Cardiac fibroblast (primary cell): ENCODE results near the gene PDS5B.

Source experiments
- DNase-seq, 2 donors: peaks; one replicate each; pipeline versions ENCODE4 v3.0.0 to v3.0.0-alpha.2; 2010; ENCODE audit warnings: low read depth in 2 of 2
- H3K4me3 ChIP-seq, 2 donors: replicated peaks in 1 of 2; 1 replicate in 1 of 2; 2 replicates in 1 of 2; pipeline ENCODE4 v1.5.1; 2011; ENCODE audit warnings: low read depth in 2 of 2, low read length in 2 of 2, mild to moderate bottlenecking in 2 of 2, moderate library complexity in 1 of 2
- TF ChIP-seq, protein P1 (sequence below): IDR thresholded peaks from one replicate; pipeline ENCODE4 v1.5.1; 2011; ENCODE audit warnings: low read depth, mild to moderate bottlenecking, low read length, inconsistent platforms

PDS5B gene

DNA sequence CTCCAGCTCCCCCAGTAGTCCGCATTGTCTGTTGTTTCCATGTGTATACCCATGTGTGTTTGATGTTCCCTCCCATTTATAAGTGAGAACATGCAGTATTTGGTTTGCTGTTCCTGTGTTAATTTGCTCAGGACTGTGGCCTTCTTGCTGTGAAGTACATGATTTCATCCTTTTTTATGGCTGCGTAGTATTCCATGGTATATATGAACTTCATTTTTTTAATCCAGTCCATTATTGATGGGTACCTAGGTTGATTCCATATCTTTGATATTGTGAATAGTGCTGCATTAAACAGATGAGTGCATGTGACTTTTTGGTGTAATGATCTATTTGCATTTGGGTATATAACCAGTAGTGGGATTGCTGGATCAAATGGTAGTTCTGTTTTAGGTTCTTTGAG lies 175.2 kb downstream of the PDS5B start:
- DNase-seq, result no peak
- no peak overlapping the region for H3K4me3 ChIP-seq
- TF ChIP-seq, protein P1, sequence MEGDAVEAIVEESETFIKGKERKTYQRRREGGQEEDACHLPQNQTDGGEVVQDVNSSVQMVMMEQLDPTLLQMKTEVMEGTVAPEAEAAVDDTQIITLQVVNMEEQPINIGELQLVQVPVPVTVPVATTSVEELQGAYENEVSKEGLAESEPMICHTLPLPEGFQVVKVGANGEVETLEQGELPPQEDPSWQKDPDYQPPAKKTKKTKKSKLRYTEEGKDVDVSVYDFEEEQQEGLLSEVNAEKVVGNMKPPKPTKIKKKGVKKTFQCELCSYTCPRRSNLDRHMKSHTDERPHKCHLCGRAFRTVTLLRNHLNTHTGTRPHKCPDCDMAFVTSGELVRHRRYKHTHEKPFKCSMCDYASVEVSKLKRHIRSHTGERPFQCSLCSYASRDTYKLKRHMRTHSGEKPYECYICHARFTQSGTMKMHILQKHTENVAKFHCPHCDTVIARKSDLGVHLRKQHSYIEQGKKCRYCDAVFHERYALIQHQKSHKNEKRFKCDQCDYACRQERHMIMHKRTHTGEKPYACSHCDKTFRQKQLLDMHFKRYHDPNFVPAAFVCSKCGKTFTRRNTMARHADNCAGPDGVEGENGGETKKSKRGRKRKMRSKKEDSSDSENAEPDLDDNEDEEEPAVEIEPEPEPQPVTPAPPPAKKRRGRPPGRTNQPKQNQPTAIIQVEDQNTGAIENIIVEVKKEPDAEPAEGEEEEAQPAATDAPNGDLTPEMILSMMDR, result no peak

DNA sequence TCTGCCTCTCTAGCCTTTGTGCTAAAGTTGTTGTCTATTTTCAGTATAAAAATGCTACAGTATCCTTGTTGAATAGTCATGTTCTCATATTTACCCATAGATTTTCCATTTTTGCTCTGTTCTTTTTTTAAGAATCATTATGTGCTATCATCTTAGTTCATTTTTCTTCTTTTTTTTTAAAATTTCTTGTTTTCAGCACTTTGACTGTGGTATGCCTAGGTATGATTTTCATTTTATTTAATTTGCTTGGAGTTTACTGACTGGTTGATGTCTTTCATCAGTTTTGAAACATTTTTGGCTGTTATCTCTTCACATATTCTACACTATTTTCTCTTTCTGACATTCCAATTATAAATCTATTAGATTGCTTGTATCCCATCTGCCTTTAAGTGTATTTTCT lies 192.9 kb downstream of the PDS5B start:
- TF ChIP-seq, protein P1, result no peak
- H3K4me3 ChIP-seq, result no peak overlapping the region
- no peak for DNase-seq

DNA sequence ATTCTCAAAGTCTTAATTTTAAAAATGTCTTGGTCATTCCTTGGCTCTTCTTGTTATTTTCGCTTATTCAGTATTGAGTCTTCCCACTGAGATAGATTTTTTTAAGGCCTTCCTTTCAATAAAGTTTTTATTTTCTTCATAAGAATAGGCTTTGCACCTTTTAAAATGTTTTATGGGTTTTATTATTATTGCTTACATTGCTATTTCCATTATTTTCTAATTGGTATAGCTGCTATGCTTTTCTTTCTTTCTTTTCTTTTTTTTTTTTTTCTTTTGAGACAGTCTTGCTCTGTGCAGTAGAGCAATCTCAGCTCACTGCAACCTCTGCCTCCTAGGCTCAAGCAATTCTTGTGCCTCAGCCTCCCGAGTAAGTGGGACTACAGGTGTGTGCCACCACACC lies 195.7 kb downstream of the PDS5B start:
- H3K4me3 ChIP-seq, result no peak overlapping the region
- TF ChIP-seq, protein P1, result no peak

DNA sequence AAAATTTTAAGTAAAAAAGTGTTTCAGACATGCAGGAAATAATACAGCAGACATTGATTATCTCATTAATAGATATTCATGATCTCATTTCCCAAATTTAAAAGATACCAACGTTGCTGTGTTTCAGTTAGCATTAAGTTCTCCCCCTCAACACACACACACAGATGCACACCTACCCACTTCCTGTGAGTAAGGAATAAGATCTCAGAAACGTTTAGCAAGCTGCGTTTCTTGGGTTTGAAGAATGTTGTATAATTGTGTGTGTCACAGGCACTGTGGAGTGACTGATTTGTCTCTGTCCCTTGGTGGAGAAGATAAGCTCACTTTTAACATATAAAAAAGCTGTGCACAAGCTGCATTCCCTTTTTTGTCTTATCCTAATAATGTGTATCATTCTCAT lies 196.8 kb downstream of the PDS5B start:
- H3K4me3 ChIP-seq, result no peak overlapping the region

More for the DNA sequence above, 195.7 kb downstream of the PDS5B start:
- no peak for DNase-seq

DNA sequence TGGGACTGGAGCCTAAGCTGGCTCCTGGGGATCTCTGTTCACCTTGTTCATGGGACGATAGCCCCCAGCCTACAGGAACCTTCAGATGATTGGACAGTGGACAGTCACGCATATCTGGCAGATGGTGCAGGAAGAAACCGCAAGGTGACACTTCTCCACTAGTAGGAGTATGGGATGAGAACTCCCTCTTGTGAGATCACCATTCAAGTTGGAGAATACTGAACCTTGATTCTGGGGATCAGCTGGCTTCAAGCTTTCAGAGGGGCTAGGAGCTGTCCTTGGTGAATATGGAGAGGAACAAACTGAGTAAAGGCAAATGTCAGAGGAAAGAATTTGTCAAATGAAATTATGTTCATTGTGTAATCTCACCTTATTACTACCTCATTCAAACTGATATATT lies 204.5 kb downstream of the PDS5B start:
- TF ChIP-seq, protein P1, result no peak
- no peak for DNase-seq
- no peak overlapping the region for H3K4me3 ChIP-seq

More for the DNA sequence above, 196.8 kb downstream of the PDS5B start:
- DNase-seq, result peak; percentile 8 to 50
- TF ChIP-seq, protein P1, result no peak

DNA sequence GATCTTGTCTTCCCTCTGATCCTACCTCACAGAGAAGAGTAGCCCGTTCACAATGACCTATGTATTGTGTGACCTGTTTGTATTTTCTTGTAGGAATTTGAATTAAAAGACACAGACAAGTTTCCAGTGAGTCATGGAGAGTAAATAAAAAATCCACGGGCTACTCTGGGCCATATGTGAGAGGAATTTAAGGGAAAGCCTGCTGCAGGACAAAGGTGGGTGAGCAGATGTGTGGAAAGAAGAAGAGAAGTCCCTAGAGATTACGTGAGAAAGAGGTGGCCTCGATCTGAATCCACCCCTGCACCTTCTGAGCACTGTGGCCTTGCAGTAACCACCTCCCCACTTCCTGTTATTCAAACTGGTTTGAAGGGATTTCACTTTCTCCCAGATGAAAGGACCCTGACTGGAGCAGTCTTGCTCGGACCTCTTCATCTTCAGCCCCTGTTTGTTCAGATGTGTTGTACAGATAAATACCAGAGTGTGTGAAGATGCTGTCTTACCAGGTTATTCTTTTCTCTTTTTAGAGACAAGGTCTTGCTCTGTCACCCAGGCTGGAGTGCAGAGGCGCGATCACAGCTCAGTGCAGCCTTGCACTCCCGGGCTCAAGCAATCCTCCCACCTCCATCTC lies 205.4 kb downstream of the PDS5B start:
- DNase-seq, result no peak
- no peak overlapping the region for H3K4me3 ChIP-seq
- TF ChIP-seq, protein P1, result no peak

DNA sequence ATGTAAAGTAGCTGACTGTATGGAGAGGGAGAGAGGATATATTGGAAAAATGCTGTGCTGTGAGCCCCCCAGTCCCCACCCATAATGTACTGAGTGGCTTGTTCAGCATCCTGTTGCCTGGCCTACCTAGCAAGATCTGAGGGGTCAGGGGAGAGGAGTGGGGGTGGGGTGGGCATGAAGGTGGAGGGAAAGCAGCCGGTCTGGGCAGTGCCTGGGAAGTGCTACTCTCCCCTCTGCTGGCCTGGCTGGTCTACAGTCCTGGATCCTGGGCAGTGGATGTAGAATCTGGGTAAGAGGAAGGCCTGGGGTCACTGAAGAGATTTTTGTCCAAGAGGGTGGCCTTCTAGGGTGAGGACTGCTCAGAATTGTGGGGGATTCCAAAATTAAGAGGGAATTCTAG lies 210.5 kb downstream of the PDS5B start:
- H3K4me3 ChIP-seq, result no peak overlapping the region
- DNase-seq, result no peak
- TF ChIP-seq, protein P1, result no peak
